GM19043 (cell line): ENCODE data around the gene TCF25.
A peak's percentile ranks its signal among the peaks of the same experiment; 100 is the strongest.
"Not testable (repeated sequence)": the region's sequence is repeated elsewhere in the genome, so short reads cannot be mapped to it uniquely, and the experiment has no call there.

Experiments
- ATAC-seq: cut with Tn5 transposase; IDR thresholded peaks from one replicate; pipeline ENCODE4 v1.9.1; 2021; ENCODE audit warnings: low read depth; ENCODE audit not compliant: unreplicated experiment

Gene TCF25

GRCh38 chr16:89871895-89872294, 1.5 kb upstream of the TCF25 start:
- no peak for ATAC-seq

- ATAC-seq = peak; percentile 57
Measured at GRCh38 chr16:89873972-89874689, 739 bp downstream of the TCF25 start.

- ATAC-seq = not testable (repeated sequence)
Measured at GRCh38 chr16:89879123-89879522, 5.7 kb downstream of the TCF25 start.

GRCh38 chr16:89880477-89881367, 7.3 kb downstream of the TCF25 start:
- ATAC-seq = no peak

GRCh38 chr16:89881368-89881730, 8.0 kb downstream of the TCF25 start:
- no peak for ATAC-seq

- ATAC-seq = no peak
Measured at GRCh38 chr16:89883346-89884040, 10.1 kb downstream of the TCF25 start.

GRCh38 chr16:89884041-89884421, 10.6 kb downstream of the TCF25 start:
- ATAC-seq = no peak

GRCh38 chr16:89887243-89887642, 13.9 kb downstream of the TCF25 start:
- no peak for ATAC-seq

GRCh38 chr16:89890200-89890599, 16.8 kb downstream of the TCF25 start:
- no peak for ATAC-seq

- ATAC-seq = no peak
Measured at GRCh38 chr16:89890886-89891657, 17.7 kb downstream of the TCF25 start.

- no peak for ATAC-seq
Measured at GRCh38 chr16:89892055-89892630, 18.8 kb downstream of the TCF25 start.

- no peak for ATAC-seq
Measured at GRCh38 chr16:89892635-89893034, 19.2 kb downstream of the TCF25 start.

- ATAC-seq = no peak
Measured at GRCh38 chr16:89893642-89894548, 20.5 kb downstream of the TCF25 start.

- ATAC-seq = no peak
Measured at GRCh38 chr16:89895482-89896250, 22.3 kb downstream of the TCF25 start.

- no peak for ATAC-seq
Measured at GRCh38 chr16:89897204-89897603, 23.8 kb downstream of the TCF25 start.

GRCh38 chr16:89898201-89898967, 25.0 kb downstream of the TCF25 start:
- no peak for ATAC-seq

- no peak for ATAC-seq
Measured at GRCh38 chr16:89899879-89900481, 26.6 kb downstream of the TCF25 start.
